Mucosa of stomach (tissue), 1 donor: ENCODE measurements around the gene TESK2.
"Not testable (repeated sequence)": the region's sequence is repeated elsewhere in the genome, so short reads cannot be mapped to it uniquely, and the experiment has no call there.

ENCODE experiments used
- H3K27me3 ChIP-seq: one replicate; pipeline ENCODE4 v1.7.0; 2013; ENCODE audit warnings: mild to moderate bottlenecking, low read length; ENCODE audit not compliant: control insufficient read depth, insufficient read depth
- H3K36me3 ChIP-seq: one replicate; pipeline ENCODE4 v1.7.0; 2013; ENCODE audit warnings: low read length; ENCODE audit not compliant: control insufficient read depth, insufficient read depth
- H3K4me1 ChIP-seq: one replicate; pipeline ENCODE4 v1.7.0; 2013; ENCODE audit warnings: mild to moderate bottlenecking, low read length; ENCODE audit not compliant: control insufficient read depth, insufficient read depth
- H3K4me3 ChIP-seq: one replicate; pipeline ENCODE4 v1.7.0; 2013; ENCODE audit warnings: low read length
- H3K9ac ChIP-seq: one replicate; pipeline ENCODE4 v1.7.0; 2013; ENCODE audit warnings: mild to moderate bottlenecking, low read length, moderate library complexity
- H3K9me3 ChIP-seq: one replicate; pipeline ENCODE4 v1.7.0; 2013; ENCODE audit warnings: mild to moderate bottlenecking, low read length, moderate library complexity; ENCODE audit not compliant: control insufficient read depth
- donor health status: Pancreatic carcinoma.

The TESK2 gene

GRCh38 chr1:45400049-45400448 is 90.9 kb downstream of the TESK2 start:
- Histone ChIP-seq H3K4me3 (no peak overlapping the region), H3K36me3 (no peaks in the 10 kb centered on the region), H3K4me1 (no peaks in the 10 kb centered on the region), H3K9me3 (no peaks in the 10 kb centered on the region), H3K27me3 (no peaks in the 10 kb centered on the region), H3K9ac (no peak overlapping the region)

GRCh38 chr1:45397285-45397684 is 93.7 kb downstream of the TESK2 start:
- Histone ChIP-seq H3K27me3 (no peaks in the 10 kb centered on the region), H3K36me3 (no peaks in the 10 kb centered on the region), H3K4me3 (no peak overlapping the region), H3K9ac (no peak overlapping the region), H3K4me1 (peaks cover 7% of the 10 kb centered on the region), H3K9me3 (no peaks in the 10 kb centered on the region)

GRCh38 chr1:45395582-45395981 is 95.4 kb downstream of the TESK2 start:
- Histone ChIP-seq H3K27me3 (no peaks in the 10 kb centered on the region), H3K9ac (no peak overlapping the region), H3K4me3 (no peak overlapping the region), H3K36me3 (no peaks in the 10 kb centered on the region), H3K4me1 (peaks cover 7% of the 10 kb centered on the region), H3K9me3 (no peaks in the 10 kb centered on the region)

GRCh38 chr1:45395051-45395450 is 95.9 kb downstream of the TESK2 start:
- Histone ChIP-seq H3K9ac (no peak overlapping the region), H3K36me3 (no peaks in the 10 kb centered on the region), H3K4me1 (peaks cover 7% of the 10 kb centered on the region), H3K27me3 (no peaks in the 10 kb centered on the region), H3K9me3 (no peaks in the 10 kb centered on the region), H3K4me3 (no peak overlapping the region)

GRCh38 chr1:45394342-45394741 is 96.6 kb downstream of the TESK2 start:
- Histone ChIP-seq H3K4me3 (no peak overlapping the region), H3K27me3 (no peaks in the 10 kb centered on the region), H3K9ac (no peak overlapping the region)

GRCh38 chr1:45393718-45394302 is 97.2 kb downstream of the TESK2 start:
- Histone ChIP-seq H3K9me3 (no peaks in the 10 kb centered on the region), H3K27me3 (no peaks in the 10 kb centered on the region), H3K4me1 (peaks cover 7% of the 10 kb centered on the region), H3K4me3 (no peak overlapping the region), H3K36me3 (no peaks in the 10 kb centered on the region), H3K9ac (no peak overlapping the region)

More at GRCh38 chr1:45394342-45394741, 96.6 kb downstream of the TESK2 start:
- H3K4me1 ChIP-seq = peaks cover 7% of the 10 kb centered on the region
- H3K9me3 ChIP-seq = no peaks in the 10 kb centered on the region
- no peaks in the 10 kb centered on the region for H3K36me3 ChIP-seq

- Histone ChIP-seq H3K9ac (no peak overlapping the region), H3K9me3 (no peaks in the 10 kb centered on the region), H3K36me3 (no peaks in the 10 kb centered on the region), H3K27me3 (no peaks in the 10 kb centered on the region), H3K4me1 (no peaks in the 10 kb centered on the region), H3K4me3 (no peak overlapping the region)
These were observed 104.7 kb downstream of the TESK2 start for GRCh38 chr1:45386219-45386618.

- no peaks in the 10 kb centered on the region for H3K27me3 ChIP-seq
- no peaks in the 10 kb centered on the region for H3K9me3 ChIP-seq
These were observed 105.7 kb downstream of the TESK2 start for GRCh38 chr1:45385302-45385701.

GRCh38 chr1:45384213-45384612 is 106.8 kb downstream of the TESK2 start:
- not testable (repeated sequence) for H3K36me3 ChIP-seq, H3K27me3 ChIP-seq, H3K9ac ChIP-seq, H3K9me3 ChIP-seq, H3K4me3 ChIP-seq, H3K4me1 ChIP-seq

More at GRCh38 chr1:45385302-45385701, 105.7 kb downstream of the TESK2 start:
- Histone ChIP-seq H3K4me3 (no peak overlapping the region), H3K9ac (no peak overlapping the region), H3K4me1 (no peaks in the 10 kb centered on the region), H3K36me3 (no peaks in the 10 kb centered on the region)

GRCh38 chr1:45383191-45383590 is 107.8 kb downstream of the TESK2 start:
- Histone ChIP-seq H3K36me3 (no peaks in the 10 kb centered on the region), H3K27me3 (no peaks in the 10 kb centered on the region), H3K9me3 (no peaks in the 10 kb centered on the region), H3K9ac (no peak overlapping the region), H3K4me3 (no peak overlapping the region), H3K4me1 (no peaks in the 10 kb centered on the region)

GRCh38 chr1:45381243-45381642 is 109.7 kb downstream of the TESK2 start:
- H3K9me3 ChIP-seq = no peaks in the 10 kb centered on the region
- H3K27me3 ChIP-seq = no peaks in the 10 kb centered on the region
- no peaks in the 10 kb centered on the region for H3K4me1 ChIP-seq
- H3K4me3 ChIP-seq = no peak overlapping the region
- H3K9ac ChIP-seq = no peak overlapping the region
- no peaks in the 10 kb centered on the region for H3K36me3 ChIP-seq

GRCh38 chr1:45380730-45381129 is 110.2 kb downstream of the TESK2 start:
- H3K27me3 ChIP-seq = no peaks in the 10 kb centered on the region
- H3K4me3 ChIP-seq = no peak overlapping the region
- H3K4me1 ChIP-seq = no peaks in the 10 kb centered on the region
- no peaks in the 10 kb centered on the region for H3K36me3 ChIP-seq
- no peaks in the 10 kb centered on the region for H3K9me3 ChIP-seq
- no peak overlapping the region for H3K9ac ChIP-seq

GRCh38 chr1:45380125-45380524 is 110.8 kb downstream of the TESK2 start:
- H3K36me3 ChIP-seq = no peaks in the 10 kb centered on the region
- no peaks in the 10 kb centered on the region for H3K27me3 ChIP-seq
- no peaks in the 10 kb centered on the region for H3K4me1 ChIP-seq
- no peak overlapping the region for H3K4me3 ChIP-seq
- no peak overlapping the region for H3K9ac ChIP-seq
- no peaks in the 10 kb centered on the region for H3K9me3 ChIP-seq
